HepG2 (cell line): ENCODE results near the gene AKNA. TPM values are rescaled to one million over a fixed set of nuclear protein-coding genes. Genes with fewer than 3 reads are reported as not detected.

Experiments used
- ATAC-seq: fragments of 200-7000 bp; cut with Tn5 transposase; 3 replicates; pipeline ENCODE4 v1.9.1; 2020; ENCODE audit warnings: mild to moderate bottlenecking, moderate library complexity
- BruUV-seq: library from RNA; stranded (reverse); fragments of 400-500 nt; replicated peaks from 2 replicates; lab custom pipeline; 2021; lab: Mats Ljungman, UMichigan
- CTCF ChIA-PET: fragments of 300-600 bp; formaldehyde crosslinking; extraction: SDS; loops from one replicate; lab custom pipeline; 2021; ENCODE audit warnings: low total read pairs, inconsistent platforms, low intra/inter-chr PET ratio; lab: Yijun Ruan, JAX
- POLR2A ChIA-PET: fragments of 350-600 bp; sonication (Branson Sonifier 250); formaldehyde crosslinking; loops from one replicate; lab custom pipeline; 2020; ENCODE audit warnings: antibody characterized with exemption, inconsistent platforms; lab: Yijun Ruan, JAX
- DNase-seq: peaks from one replicate; pipeline ENCODE4 v3.0.0-alpha.2; 2015; ENCODE audit warnings: low spot score
- FAIRE-seq: peaks from 3 replicates; lab custom pipeline; 2011; peaks lifted over from hg19 to GRCh38; lab: Jason Lieb, UNC
- H2AFZ ChIP-seq: one replicate; pipeline ENCODE4 v1.6.1; 2011; ENCODE audit warnings: low read length, inconsistent platforms
- H3K27ac ChIP-seq: fragments of 300-600 bp; 3 replicates; pipeline ENCODE4 v1.8.0; 2011; ENCODE audit warnings: mixed run types, mild to moderate bottlenecking, mixed read lengths, low read length, inconsistent platforms; ENCODE audit not compliant: insufficient read depth; ENCODE audit errors: extremely low read length
- H3K27me3 ChIP-seq, 2 experiments: fragments of 200-600 bp in 1 of 2; 2 replicates in 1 of 2; 3 replicates in 1 of 2; pipeline versions ENCODE4 v1.6.0 to v1.8.0; 2011; ENCODE audit warnings: low read length in 2 of 2, mild to moderate bottlenecking in 2 of 2, moderate library complexity in 2 of 2, inconsistent platforms in 1 of 2; ENCODE audit not compliant: insufficient read depth in 2 of 2, control insufficient read depth in 1 of 2
- H3K36me3 ChIP-seq, 2 experiments: fragments of 200-600 bp in 1 of 2; replicated peaks in 1 of 2; 2 replicates in 1 of 2; 3 replicates in 1 of 2; pipeline versions ENCODE4 v1.5.1 to v1.8.0; 2011; ENCODE audit warnings: low read length in 2 of 2, inconsistent platforms in 1 of 2; ENCODE audit not compliant: insufficient read depth in 2 of 2, control insufficient read depth in 1 of 2
- H3K4me1 ChIP-seq: 2 replicates; pipeline ENCODE4 v1.5.1; 2012; ENCODE audit warnings: low read length, inconsistent platforms; ENCODE audit not compliant: insufficient read depth
- H3K4me2 ChIP-seq: 2 replicates; pipeline ENCODE4 v1.6.0; 2011; ENCODE audit warnings: low read depth, low read length, inconsistent platforms
- H3K4me3 ChIP-seq, 3 experiments: fragments of 200-600 bp in 1 of 3; sonication (generic), shearing (Covaris generic) in 1 of 3; replicated peaks in 1 of 3; 2 replicates each; pipeline ENCODE4 v1.5.1; 2011 to 2016; ENCODE audit warnings: low read length in 3 of 3, inconsistent platforms in 2 of 3, low read depth in 2 of 3, mild to moderate bottlenecking in 2 of 3, control low read depth in 1 of 3, mixed read lengths in 1 of 3; ENCODE audit not compliant: insufficient read depth in 1 of 3
- H3K79me2 ChIP-seq: one replicate; pipeline ENCODE4 v1.6.1; 2011; ENCODE audit warnings: low read length, inconsistent platforms; ENCODE audit not compliant: insufficient read depth
- H3K9ac ChIP-seq: 2 replicates; pipeline ENCODE4 v1.6.0; 2011; ENCODE audit warnings: mild to moderate bottlenecking, low read depth, low read length, inconsistent platforms; ENCODE audit not compliant: insufficient read depth
- H3K9me3 ChIP-seq: 2 replicates; pipeline ENCODE4 v1.5.1; 2012; ENCODE audit warnings: mild to moderate bottlenecking, low read length
- H4K20me1 ChIP-seq: 2 replicates; pipeline ENCODE4 v1.6.0; 2011; ENCODE audit warnings: inconsistent platforms, mild to moderate bottlenecking, low read length, moderate library complexity; ENCODE audit not compliant: insufficient read depth
- AGO2 ChIP-seq: fragments of 200-400 bp; formaldehyde crosslinking; optimal IDR thresholded peaks from 2 replicates; pipeline ENCODE3; 2017; ENCODE audit warnings: mild to moderate bottlenecking, low read depth, low read length, moderate library complexity
- ZBTB40 ChIP-seq, 2 experiments: fragments of 450-650 bp in 1 of 2; sonication (generic) in 1 of 2; formaldehyde crosslinking in 1 of 2; IDR thresholded peaks; 2 replicates each; pipeline versions ENCODE4 v1.6.1 to v1.8.0; 2016 to 2022; ENCODE audit warnings: antibody characterized with exemption in 1 of 2, mild to moderate bottlenecking in 1 of 2, missing genetic modification reagents in 1 of 2
- ZNF274 ChIP-seq: sonication (generic); formaldehyde crosslinking; IDR thresholded peaks from 2 replicates; pipeline ENCODE4 v1.5.1; 2020; ENCODE audit warnings: mild to moderate bottlenecking, missing genetic modification reagents
- ZNF629 ChIP-seq: sonication (generic); formaldehyde crosslinking; conservative IDR thresholded peaks from 2 replicates; pipeline ENCODE4 v1.5.0; 2020; ENCODE audit warnings: missing genetic modification reagents
- ZSCAN21 ChIP-seq: sonication (generic); formaldehyde crosslinking; IDR thresholded peaks from 2 replicates; pipeline ENCODE4 v1.8.0; 2022; ENCODE audit warnings: mild to moderate bottlenecking, missing genetic modification reagents, moderate library complexity, borderline replicate concordance
- WGBS: methylation state at CpG from one replicate; pipeline ENCODE4 v1.1.6; 2017; ENCODE audit warnings: low lambda C conversion rate; 5-methylcytosine and 5-hydroxymethylcytosine counted together
- in situ Hi-C: cut with HindIII; loops from 2 replicates; pipeline ENCODE4 v1.10.0; 2017; ENCODE audit warnings: low pct_unique_long_range_greater_than_20kb; ENCODE audit not compliant: extremely low pct_ligation_motif_present
- intact Hi-C: fragments of 100-400 bp; cut with micrococcal nuclease; formaldehyde crosslinking; loops from one replicate; pipeline ENCODE4 v1.10.0; 2022; ENCODE audit not compliant: unreplicated experiment
- polyA plus RNA-seq, 8 experiments: library from polyadenylated mRNA; depleted of rRNA in 3 of 8; stranded (reverse) in 7 of 8; unstranded in 1 of 8; fragments of >200 nt; fragmentation: Illumina TruSeq in 4 of 8; extraction: Trizol in 4 of 8; gene quantifications; 2 replicates each; pipeline versions ENCODE4 v1.2.1 to v1.2.3, GENCODE V29; 2011 to 2016; ENCODE audit warnings: low read depth in 4 of 8, missing spikeins in 1 of 8, mixed read lengths in 1 of 8; ENCODE audit not compliant: insufficient read depth in 1 of 8
- total RNA-seq, 5 experiments: library from RNA; depleted of rRNA; stranded (reverse); fragments of >200 nt; fragmentation: Illumina TruSeq; extraction: Trizol; gene quantifications; 2 replicates each; pipeline ENCODE4 v1.2.3, GENCODE V29; 2016; ENCODE audit warnings: low read depth in 1 of 5
- TF ChIP-seq, protein P1 (sequence below): sonication (generic); formaldehyde crosslinking; conservative IDR thresholded peaks from 2 replicates; pipeline ENCODE4 v1.8.0; 2022; ENCODE audit warnings: low read depth, missing genetic modification reagents

Gene AKNA
- total and polyA plus RNA-seq, 2 of the 13 experiments (the other 11 are each of a cell fraction or from before 2014, with no cell fraction given) = 3.0 to 3.1 TPM

GRCh38 chr9:114309096-114309495 lies 78.7 kb downstream of the AKNA start:
- Histone ChIP-seq H3K9ac (no peak overlapping the region), H3K9me3 (no peaks in the 10 kb centered on the region), H4K20me1 (no peaks in the 10 kb centered on the region), H3K4me2 (no peak overlapping the region), H3K4me1 (peaks cover 13% of the 10 kb centered on the region), H3K79me2 (no peaks in the 10 kb centered on the region), H2AFZ (no peak overlapping the region), H3K4me3 (no peak overlapping the region), H3K36me3 (peaks cover 39 to 63% of the 10 kb centered on the region in 2 experiments), H3K27ac (no peak overlapping the region), H3K27me3 (no peaks in the 10 kb centered on the region)
- DNase-seq = no peak
- intact Hi-C loops = no loop called here
- no peak for ATAC-seq
- in situ Hi-C loops = no loop called here
- ChIA-PET POLR2A (no interaction called here), CTCF (no interaction called here)
- whole genome bisulfite sequencing = 93% methylated on average over 11 of the region's 13 CpGs
- peak; percentile 38; the same call in 1 of the 2 replicates for TF ChIP-seq ZNF629
- TF ChIP-seq ZSCAN21 (CRISPR knock-in tag) = no peak
- no peak for FAIRE-seq
- BruUV-seq = no TSS peak

DNA sequence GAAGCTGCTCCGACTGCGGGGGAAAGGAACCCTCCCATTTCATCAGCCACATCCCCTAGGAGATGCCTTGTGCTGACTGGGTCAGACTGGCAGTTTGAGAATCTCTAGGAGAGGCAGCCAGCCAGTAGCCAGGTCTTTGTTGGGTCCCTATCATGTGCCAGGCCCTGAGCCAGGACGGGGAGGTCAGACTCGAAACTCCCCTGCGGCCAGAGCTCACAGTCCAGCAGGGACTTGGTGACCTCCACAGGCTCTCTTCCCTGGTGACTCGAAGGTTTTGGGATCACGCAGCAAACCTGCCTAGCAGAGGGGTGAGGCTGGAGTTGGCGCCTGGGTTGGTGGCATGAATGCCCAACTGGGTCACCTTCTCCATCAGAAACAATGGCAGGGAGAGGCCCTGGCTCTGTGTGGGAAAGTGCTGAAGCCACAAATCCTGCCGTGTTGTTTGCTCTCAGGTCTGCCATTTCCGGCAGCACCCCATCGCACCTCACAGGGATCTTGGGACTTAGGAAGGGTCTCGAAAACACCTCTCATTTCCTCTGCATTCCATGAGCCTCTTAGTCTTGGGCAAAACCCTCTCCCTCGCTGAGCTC lies 79.3 kb downstream of the AKNA start:
- POLR2A ChIA-PET = no interaction called here
- ATAC-seq (no peak), DNase-seq (no peak), FAIRE-seq (no peak)
- H3K4me1 ChIP-seq = peaks cover 13% of the 10 kb centered on the region
- no peaks in the 10 kb centered on the region for H4K20me1 ChIP-seq
- BruUV-seq = no TSS peak
- in situ Hi-C loops (no loop called here), intact Hi-C loops (no loop called here)
- H3K36me3 ChIP-seq = peaks cover 39 to 70% of the 10 kb centered on the region in 2 experiments
- 95% methylated on average over 8 of the region's 13 CpGs for WGBS
- H3K4me3 ChIP-seq = no peak overlapping the region
- no peaks in the 10 kb centered on the region for H3K9me3 ChIP-seq
- CTCF ChIA-PET = no interaction called here
- no peaks in the 10 kb centered on the region for H3K79me2 ChIP-seq
- no peaks in the 10 kb centered on the region for H3K27me3 ChIP-seq
- no peak overlapping the region for H3K9ac ChIP-seq
- H3K27ac ChIP-seq = no peak overlapping the region
- TF ChIP-seq, protein P1, sequence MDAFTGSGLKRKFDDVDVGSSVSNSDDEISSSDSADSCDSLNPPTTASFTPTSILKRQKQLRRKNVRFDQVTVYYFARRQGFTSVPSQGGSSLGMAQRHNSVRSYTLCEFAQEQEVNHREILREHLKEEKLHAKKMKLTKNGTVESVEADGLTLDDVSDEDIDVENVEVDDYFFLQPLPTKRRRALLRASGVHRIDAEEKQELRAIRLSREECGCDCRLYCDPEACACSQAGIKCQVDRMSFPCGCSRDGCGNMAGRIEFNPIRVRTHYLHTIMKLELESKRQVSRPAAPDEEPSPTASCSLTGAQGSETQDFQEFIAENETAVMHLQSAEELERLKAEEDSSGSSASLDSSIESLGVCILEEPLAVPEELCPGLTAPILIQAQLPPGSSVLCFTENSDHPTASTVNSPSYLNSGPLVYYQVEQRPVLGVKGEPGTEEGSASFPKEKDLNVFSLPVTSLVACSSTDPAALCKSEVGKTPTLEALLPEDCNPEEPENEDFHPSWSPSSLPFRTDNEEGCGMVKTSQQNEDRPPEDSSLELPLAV (CRISPR knock-in tag) = 0 out of 2 replicates have a peak, but pooled peaks have one; percentile 40
- TF ChIP-seq ZNF274 (no peak), ZBTB40 (IDR thresholded peaks at IDR 0.05) (no peak), ZBTB40 (CRISPR knock-in tag; IDR thresholded peaks at IDR 0.05) (peak; percentile 13; the same call in 1 of the 2 replicates), AGO2 (peak; percentile 36)
- no peak overlapping the region for H2AFZ ChIP-seq
- no peak overlapping the region for H3K4me2 ChIP-seq
